HepG2 (cell line): Measurements from ENCODE around the gene MSI2. TPM values are rescaled to one million over a fixed set of nuclear protein-coding genes. Genes with fewer than 3 reads are reported as not detected.
A peak's percentile ranks its signal among the peaks of the same experiment; 100 is the strongest.

Experiments used
- ARID3A ChIP-seq: IDR thresholded peaks from 2 replicates; pipeline ENCODE4 v1.6.1; 2012; ENCODE audit warnings: low read depth, low read length, improper control_type of control experiment
- ASH2L ChIP-seq: fragments of 300-600, 200-600 bp; sonication (generic); IDR thresholded peaks from 2 replicates; pipeline ENCODE4 v1.7.0; 2017; ENCODE audit warnings: low read depth, mild to moderate bottlenecking, moderate library complexity, mixed read lengths, low read length; ENCODE audit not compliant: insufficient read length
- E2F2 ChIP-seq: sonication (generic); formaldehyde crosslinking; IDR thresholded peaks from 2 replicates; pipeline ENCODE4 v1.4.0; 2020; ENCODE audit warnings: missing genetic modification reagents, borderline replicate concordance
- FOXA3 ChIP-seq: IDR thresholded peaks from 2 replicates; pipeline ENCODE4 v1.6.1; 2016; ENCODE audit warnings: missing genetic modification reagents, missing compliant biosample characterization
- FOXP4 ChIP-seq: sonication (generic); formaldehyde crosslinking; IDR thresholded peaks from 2 replicates; pipeline ENCODE4 v1.4.0; 2020; ENCODE audit warnings: missing genetic modification reagents
- GATA4 ChIP-seq: sonication (generic); IDR thresholded peaks from 2 replicates; pipeline ENCODE4 v1.6.1; 2016; ENCODE audit warnings: antibody characterized with exemption, low read depth, borderline replicate concordance
- HCFC1 ChIP-seq: fragments of 150-350 bp; IDR thresholded peaks from 2 replicates; pipeline ENCODE4 v1.6.1; 2014; ENCODE audit warnings: low read depth, low read length
- HES4 ChIP-seq: sonication (generic); formaldehyde crosslinking; IDR thresholded peaks from 2 replicates; pipeline ENCODE4 v1.9.0; 2021; ENCODE audit warnings: mild to moderate bottlenecking, missing genetic modification reagents, borderline replicate concordance
- HMG20B ChIP-seq: conservative IDR thresholded peaks from 2 replicates; pipeline ENCODE4 v1.6.1; 2016; ENCODE audit warnings: missing genetic modification reagents, missing compliant biosample characterization
- HOXA7 ChIP-seq: sonication (generic); formaldehyde crosslinking; IDR thresholded peaks from 2 replicates; pipeline ENCODE4 v1.8.1; 2022; ENCODE audit warnings: mild to moderate bottlenecking, missing genetic modification reagents, moderate library complexity
- KDM5B ChIP-seq: sonication (generic); formaldehyde crosslinking; IDR thresholded peaks from 2 replicates; pipeline ENCODE4 v1.4.0; 2020; ENCODE audit warnings: missing genetic modification reagents, mild to moderate bottlenecking, borderline replicate concordance
- MAZ ChIP-seq, 2 experiments: sonication (generic) in 1 of 2; formaldehyde crosslinking in 1 of 2; IDR thresholded peaks; 2 replicates each; pipeline versions ENCODE4 v1.5.0 to v1.6.1; 2012 to 2020; ENCODE audit warnings: low read depth in 2 of 2, mild to moderate bottlenecking in 2 of 2, borderline replicate concordance in 1 of 2, improper control_type of control experiment in 1 of 2, low read length in 1 of 2, missing genetic modification reagents in 1 of 2, moderate library complexity in 1 of 2
- RAD21 ChIP-seq: fragments of 450-650 bp; formaldehyde crosslinking; IDR thresholded peaks from 2 replicates; pipeline ENCODE4 v1.5.0; 2020; ENCODE audit warnings: mild to moderate bottlenecking
- SIX4 ChIP-seq: sonication (generic); formaldehyde crosslinking; IDR thresholded peaks from 2 replicates; pipeline ENCODE4 v1.4.0; 2020; ENCODE audit warnings: missing genetic modification reagents
- SYNCRIP ChIP-seq: fragments of 200-400 bp; formaldehyde crosslinking; IDR thresholded peaks from 2 replicates; pipeline ENCODE4 v1.6.1; 2018; ENCODE audit warnings: mild to moderate bottlenecking, low read depth, low read length; ENCODE audit not compliant: insufficient read depth
- ZNF350 ChIP-seq: sonication (generic); formaldehyde crosslinking; IDR thresholded peaks from 2 replicates; pipeline ENCODE4 v1.4.0; 2020; ENCODE audit warnings: mild to moderate bottlenecking, low read depth, missing genetic modification reagents, borderline replicate concordance
- ZNF460 ChIP-seq: sonication (generic); formaldehyde crosslinking; IDR thresholded peaks from 2 replicates; pipeline ENCODE4 v1.5.1; 2020; ENCODE audit warnings: missing genetic modification reagents, mild to moderate bottlenecking, borderline replicate concordance
- ZNF768 ChIP-seq: sonication (generic); formaldehyde crosslinking; IDR thresholded peaks from 2 replicates; pipeline ENCODE4 v1.4.0; 2020; ENCODE audit warnings: missing genetic modification reagents
- ZNF878 ChIP-seq: sonication (generic); formaldehyde crosslinking; IDR thresholded peaks from 2 replicates; pipeline ENCODE4 v1.8.1; 2023; ENCODE audit warnings: mild to moderate bottlenecking, missing genetic modification reagents, moderate library complexity
- ZUFSP ChIP-seq: sonication (generic); formaldehyde crosslinking; IDR thresholded peaks from 2 replicates; pipeline ENCODE4 v1.9.0; 2021; ENCODE audit warnings: missing genetic modification reagents, mild to moderate bottlenecking, borderline replicate concordance
- ZZZ3 ChIP-seq: sonication (generic); formaldehyde crosslinking; IDR thresholded peaks from 2 replicates; pipeline ENCODE4 v1.4.0; 2020; ENCODE audit warnings: missing genetic modification reagents, mild to moderate bottlenecking, borderline replicate concordance
- polyA plus RNA-seq, 8 experiments: library from polyadenylated mRNA; depleted of rRNA in 3 of 8; stranded (reverse) in 7 of 8; unstranded in 1 of 8; fragments of >200 nt; fragmentation: Illumina TruSeq in 4 of 8; extraction: Trizol in 4 of 8; gene quantifications; 2 replicates each; pipeline versions ENCODE4 v1.2.1 to v1.2.3, GENCODE V29; 2011 to 2016; ENCODE audit warnings: low read depth in 4 of 8, missing spikeins in 1 of 8, mixed read lengths in 1 of 8; ENCODE audit not compliant: insufficient read depth in 1 of 8
- total RNA-seq, 5 experiments: library from RNA; depleted of rRNA; stranded (reverse); fragments of >200 nt; fragmentation: Illumina TruSeq; extraction: Trizol; gene quantifications; 2 replicates each; pipeline ENCODE4 v1.2.3, GENCODE V29; 2016; ENCODE audit warnings: low read depth in 1 of 5

Gene MSI2
- total and polyA plus RNA-seq, 2 of the 13 experiments (the other 11 are each of a cell fraction or from before 2014, with no cell fraction given), result 77.5 to 78.4 TPM

GRCh38 chr17:57255776-57256681 is at the start of gene MSI2 (continued):
- TF ChIP-seq HCFC1 (no peak), KDM5B (CRISPR knock-in tag) (0 out of 2 replicates have a peak, but pooled peaks have one; percentile 15), GATA4 (no peak), HOXA7 (no peak), ZUFSP (CRISPR knock-in tag) (no peak), E2F2 (CRISPR knock-in tag) (no peak), ZNF768 (no peak; the same call in 1 of the 2 replicates), ZNF878 (CRISPR knock-in tag) (peak; percentile 28; the same call in 1 of the 2 replicates), ZZZ3 (CRISPR knock-in tag) (no peak), ZNF350 (peak; percentile 51; the same call in 1 of the 2 replicates), HMG20B (CRISPR knock-in tag) (no peak), ASH2L (peak; percentile 56), RAD21 (CRISPR knock-in tag) (no peak), MAZ (IDR thresholded peaks at IDR 0.05; ENCODE audit: borderline replicate concordance, low read depth, low read length) (peak; percentile 87), MAZ (CRISPR knock-in tag; IDR thresholded peaks at IDR 0.05; ENCODE audit: low read depth) (peak; percentile 94), ARID3A (no peak), SIX4 (CRISPR knock-in tag) (0 out of 2 replicates have a peak, but pooled peaks have one; percentile 9), SYNCRIP (no peak), HES4 (CRISPR knock-in tag) (peak; percentile 65; the same call in 1 of the 2 replicates), FOXP4 (peak; percentile 2; the same call in 1 of the 2 replicates), FOXA3 (CRISPR knock-in tag) (no peak), ZNF460 (CRISPR knock-in tag) (no peak)
